ENCODE results near the gene ARSK.

ARSK gene

DNA sequence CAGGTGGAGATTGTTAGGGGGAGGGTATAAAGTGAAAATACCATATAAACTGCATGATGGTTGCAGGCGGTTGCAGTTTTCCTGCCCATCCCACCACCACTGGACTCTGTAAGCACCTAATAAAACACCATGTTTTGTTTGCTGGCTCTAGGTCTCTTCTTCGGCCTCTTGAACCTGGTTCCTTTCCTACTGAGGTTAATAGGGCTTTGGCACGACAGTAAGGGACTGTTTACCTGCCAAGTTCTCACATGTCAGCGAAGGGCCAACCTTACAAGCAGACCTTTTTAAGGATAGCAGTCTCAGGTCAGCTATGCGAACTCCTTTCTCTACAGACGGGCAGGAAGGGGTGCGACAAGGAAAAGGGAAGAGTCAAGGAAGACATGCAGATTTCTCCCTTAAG lies 88.3 kb downstream of the ARSK start (continued):
- TF ChIP-seq ZNF423 (tag by site-specific recombination; IDR thresholded peaks at IDR 0.05) (no peak), ZNF514 (tag by site-specific recombination; IDR thresholded peaks at IDR 0.05) (no peak), ZFP69B (tag by site-specific recombination; IDR thresholded peaks at IDR 0.05) (no peak), PATZ1 (tag by site-specific recombination; IDR thresholded peaks at IDR 0.05) (no peak), ZNF155 (tag by site-specific recombination; IDR thresholded peaks at IDR 0.05) (no peak), MYNN (tag by site-specific recombination; IDR thresholded peaks at IDR 0.05; ENCODE audit: borderline replicate concordance) (no peak), ZXDB (tag by site-specific recombination; IDR thresholded peaks at IDR 0.05) (no peak), ZNF677 (tag by site-specific recombination; IDR thresholded peaks at IDR 0.05) (no peak), ZBTB26 (tag by site-specific recombination; optimal IDR thresholded peaks at IDR 0.05) (no peak), RBAK (tag by site-specific recombination; IDR thresholded peaks at IDR 0.05) (no peak), ZNF654 (tag by site-specific recombination; IDR thresholded peaks at IDR 0.05; ENCODE audit: low read depth) (no peak)
- TF ChIP-seq, protein P1, sequence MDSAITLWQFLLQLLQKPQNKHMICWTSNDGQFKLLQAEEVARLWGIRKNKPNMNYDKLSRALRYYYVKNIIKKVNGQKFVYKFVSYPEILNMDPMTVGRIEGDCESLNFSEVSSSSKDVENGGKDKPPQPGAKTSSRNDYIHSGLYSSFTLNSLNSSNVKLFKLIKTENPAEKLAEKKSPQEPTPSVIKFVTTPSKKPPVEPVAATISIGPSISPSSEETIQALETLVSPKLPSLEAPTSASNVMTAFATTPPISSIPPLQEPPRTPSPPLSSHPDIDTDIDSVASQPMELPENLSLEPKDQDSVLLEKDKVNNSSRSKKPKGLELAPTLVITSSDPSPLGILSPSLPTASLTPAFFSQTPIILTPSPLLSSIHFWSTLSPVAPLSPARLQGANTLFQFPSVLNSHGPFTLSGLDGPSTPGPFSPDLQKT (IDR thresholded peaks at IDR 0.05; ENCODE audit: borderline replicate concordance, low read depth, low read length): no peak

DNA sequence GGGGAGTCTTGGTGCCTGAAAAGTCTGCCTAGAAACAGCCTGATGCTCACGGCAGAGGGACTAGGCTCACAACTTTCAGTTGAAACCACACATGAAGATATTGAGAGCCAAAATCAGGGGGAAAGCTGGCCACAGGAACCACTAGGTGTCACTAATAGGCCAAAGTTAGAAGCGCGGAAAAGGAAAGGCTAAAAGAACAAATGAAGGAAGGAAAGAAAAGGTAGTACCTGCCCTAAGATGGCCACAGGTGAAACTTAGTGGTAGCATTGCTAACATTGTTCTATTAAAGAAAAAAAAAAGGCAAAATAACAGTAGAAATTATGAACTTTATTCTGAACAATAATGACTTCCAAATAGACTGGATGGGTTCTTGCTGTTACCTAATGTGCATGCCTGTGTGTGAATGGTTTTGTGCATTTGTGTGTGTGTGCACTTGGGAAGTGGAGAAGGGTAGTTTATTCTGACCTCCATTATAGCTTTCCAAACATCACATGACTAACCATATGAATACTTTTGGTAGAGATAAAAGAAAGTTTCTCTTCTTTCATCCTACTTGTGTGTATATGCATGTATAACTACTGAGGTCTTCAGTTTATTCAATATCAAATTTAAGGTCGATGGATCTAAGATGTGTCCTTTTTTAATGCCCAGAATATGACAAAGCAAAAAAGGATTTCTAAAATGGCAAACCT lies 89.6 kb downstream of the ARSK start:
- Histone ChIP-seq H3K36me3 (ENCODE audit: control insufficient read depth in 2 of 2, insufficient read depth in 1 of 2, low read length in 2 of 2) (no peaks in the 10 kb centered on the region), H3K9me3 (ENCODE audit: control insufficient read depth, insufficient read depth, low read depth, low read length) (no peaks in the 10 kb centered on the region), H3K4me1 (ENCODE audit: control insufficient read depth, insufficient read depth, low read length) (peaks cover 5% of the 10 kb centered on the region; the same call in 1 of the 2 replicates), H3K4me3 (ENCODE audit: low read depth, low read length) (no peak overlapping the region), H3K27ac (ENCODE audit: extremely low read depth, low read depth, low read length) (no peak overlapping the region)
- POLR2A ChIA-PET: interaction anchor here (0.7 to 1.4 kb wide), 3 partner anchors 90 to 949 kb away, joined by 3 to 5 read pairs (median 3); partner anchors contain the start of genes ARSK and SKIC3
- CTCF ChIA-PET: interaction anchor here (0.6 to 7.4 kb wide), 32 partner anchors 13 to 696 kb away, joined by 3 to 64 read pairs (median 5); partner anchors contain the start of genes GLRX, MCTP1 and RHOBTB3
- TF ChIP-seq PRDM1 (tag by site-specific recombination; IDR thresholded peaks at IDR 0.05) (peak; percentile 94), ZNF366 (tag by site-specific recombination; conservative IDR thresholded peaks at IDR 0.05) (peak; percentile 90), ZEB2 (tag by site-specific recombination; IDR thresholded peaks at IDR 0.05) (peak; percentile 82), ZNF157 (tag by site-specific recombination; IDR thresholded peaks at IDR 0.05) (no peak), ZNF660 (tag by site-specific recombination; IDR thresholded peaks at IDR 0.05) (0 out of 2 replicates have a peak, but pooled peaks have one; percentile 13), ZNF2 (tag by site-specific recombination; IDR thresholded peaks at IDR 0.05) (0 out of 2 replicates have a peak, but pooled peaks have one; percentile 72), ZNF580 (tag by site-specific recombination; IDR thresholded peaks at IDR 0.05) (0 out of 2 replicates have a peak, but pooled peaks have one; percentile 56), ZNF610 (tag by site-specific recombination; IDR thresholded peaks at IDR 0.05; ENCODE audit: borderline replicate concordance) (no peak), ZNF654 (tag by site-specific recombination; IDR thresholded peaks at IDR 0.05; ENCODE audit: low read depth) (peak; percentile 98), HOXC10 (CRISPR knock-in tag; IDR thresholded peaks at IDR 0.05) (no peak), KLF8 (tag by site-specific recombination; IDR thresholded peaks at IDR 0.05) (no peak)
- TF ChIP-seq, protein P2, sequence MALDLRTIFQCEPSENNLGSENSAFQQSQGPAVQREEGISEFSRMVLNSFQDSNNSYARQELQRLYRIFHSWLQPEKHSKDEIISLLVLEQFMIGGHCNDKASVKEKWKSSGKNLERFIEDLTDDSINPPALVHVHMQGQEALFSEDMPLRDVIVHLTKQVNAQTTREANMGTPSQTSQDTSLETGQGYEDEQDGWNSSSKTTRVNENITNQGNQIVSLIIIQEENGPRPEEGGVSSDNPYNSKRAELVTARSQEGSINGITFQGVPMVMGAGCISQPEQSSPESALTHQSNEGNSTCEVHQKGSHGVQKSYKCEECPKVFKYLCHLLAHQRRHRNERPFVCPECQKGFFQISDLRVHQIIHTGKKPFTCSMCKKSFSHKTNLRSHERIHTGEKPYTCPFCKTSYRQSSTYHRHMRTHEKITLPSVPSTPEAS (tag by site-specific recombination; IDR thresholded peaks at IDR 0.05): peak; percentile 74
- TF ChIP-seq, protein P3, sequence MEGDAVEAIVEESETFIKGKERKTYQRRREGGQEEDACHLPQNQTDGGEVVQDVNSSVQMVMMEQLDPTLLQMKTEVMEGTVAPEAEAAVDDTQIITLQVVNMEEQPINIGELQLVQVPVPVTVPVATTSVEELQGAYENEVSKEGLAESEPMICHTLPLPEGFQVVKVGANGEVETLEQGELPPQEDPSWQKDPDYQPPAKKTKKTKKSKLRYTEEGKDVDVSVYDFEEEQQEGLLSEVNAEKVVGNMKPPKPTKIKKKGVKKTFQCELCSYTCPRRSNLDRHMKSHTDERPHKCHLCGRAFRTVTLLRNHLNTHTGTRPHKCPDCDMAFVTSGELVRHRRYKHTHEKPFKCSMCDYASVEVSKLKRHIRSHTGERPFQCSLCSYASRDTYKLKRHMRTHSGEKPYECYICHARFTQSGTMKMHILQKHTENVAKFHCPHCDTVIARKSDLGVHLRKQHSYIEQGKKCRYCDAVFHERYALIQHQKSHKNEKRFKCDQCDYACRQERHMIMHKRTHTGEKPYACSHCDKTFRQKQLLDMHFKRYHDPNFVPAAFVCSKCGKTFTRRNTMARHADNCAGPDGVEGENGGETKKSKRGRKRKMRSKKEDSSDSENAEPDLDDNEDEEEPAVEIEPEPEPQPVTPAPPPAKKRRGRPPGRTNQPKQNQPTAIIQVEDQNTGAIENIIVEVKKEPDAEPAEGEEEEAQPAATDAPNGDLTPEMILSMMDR (tag by site-specific recombination; IDR thresholded peaks at IDR 0.05): peak; percentile 70; the same call in 1 of the 2 replicates
- TF ChIP-seq, protein P4, sequence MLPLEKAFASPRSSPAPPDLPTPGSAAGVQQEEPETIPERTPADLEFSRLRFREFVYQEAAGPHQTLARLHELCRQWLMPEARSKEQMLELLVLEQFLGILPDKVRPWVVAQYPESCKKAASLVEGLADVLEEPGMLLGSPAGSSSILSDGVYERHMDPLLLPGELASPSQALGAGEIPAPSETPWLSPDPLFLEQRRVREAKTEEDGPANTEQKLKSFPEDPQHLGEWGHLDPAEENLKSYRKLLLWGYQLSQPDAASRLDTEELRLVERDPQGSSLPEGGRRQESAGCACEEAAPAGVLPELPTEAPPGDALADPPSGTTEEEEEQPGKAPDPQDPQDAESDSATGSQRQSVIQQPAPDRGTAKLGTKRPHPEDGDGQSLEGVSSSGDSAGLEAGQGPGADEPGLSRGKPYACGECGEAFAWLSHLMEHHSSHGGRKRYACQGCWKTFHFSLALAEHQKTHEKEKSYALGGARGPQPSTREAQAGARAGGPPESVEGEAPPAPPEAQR (tag by site-specific recombination; IDR thresholded peaks at IDR 0.05): no peak

Data from HEK293 (cell line).